Neural crest cell (in vitro differentiated cells): ENCODE data around the gene TRIML1. TPM values are rescaled to one million over a fixed set of nuclear protein-coding genes. Genes with fewer than 3 reads are reported as not detected.

Experiments used
- DNase-seq: peaks from one replicate; pipeline ENCODE4 v3.0.0; 2021; ENCODE audit warnings: low read depth, mixed read lengths, low spot score
- H3K27ac Mint-ChIP-seq: one replicate; pipeline ENCODE4 v1.8.0; 2021; ENCODE audit warnings: mild to moderate bottlenecking, mixed read lengths; ENCODE audit not compliant: unreplicated experiment
- H3K27me3 Mint-ChIP-seq: 2 replicates; pipeline ENCODE4 v1.8.0; 2021; ENCODE audit warnings: low read depth, mild to moderate bottlenecking, mixed read lengths
- H3K36me3 Mint-ChIP-seq: 2 replicates; pipeline ENCODE4 v1.8.0; 2021; ENCODE audit warnings: low read depth, mild to moderate bottlenecking, mixed read lengths
- H3K4me1 Mint-ChIP-seq: 2 replicates; pipeline ENCODE4 v1.8.0; 2021; ENCODE audit warnings: mixed read lengths
- H3K4me3 Mint-ChIP-seq: one replicate; pipeline ENCODE4 v1.8.0; 2021; ENCODE audit warnings: mild to moderate bottlenecking, mixed read lengths
- H3K9me3 Mint-ChIP-seq: 2 replicates; pipeline ENCODE4 v1.8.0; 2021; ENCODE audit warnings: mixed read lengths
- CTCF ChIP-seq: fragments of 200-600 bp; sonication (generic); conservative IDR thresholded peaks from 2 replicates; pipeline ENCODE4 v1.5.0; 2021; ENCODE audit warnings: antibody characterized with exemption, mild to moderate bottlenecking
- total RNA-seq: library from RNA; stranded (reverse); gene quantifications from 2 replicates; pipeline ENCODE4 v1.2.1, GENCODE V29; 2021

The TRIML1 gene
- total RNA-seq, 1 donor from 2014 or later = not detected

GRCh38 chr4:188187106-188187505 lies 47.9 kb downstream of the TRIML1 start:
- Mint-ChIP-seq H3K4me3 (no peak overlapping the region), H3K4me1 (no peaks in the 10 kb centered on the region), H3K36me3 (no peaks in the 10 kb centered on the region), H3K27me3 (no peaks in the 10 kb centered on the region), H3K27ac (no peak overlapping the region), H3K9me3 (no peaks in the 10 kb centered on the region)
- no peak for TF ChIP-seq CTCF
- DNase-seq = no peak

GRCh38 chr4:188190461-188190860 lies 51.2 kb downstream of the TRIML1 start:
- no peaks in the 10 kb centered on the region for H3K4me1 Mint-ChIP-seq
- TF ChIP-seq CTCF = no peak
- no peak for DNase-seq
- H3K36me3 Mint-ChIP-seq = no peaks in the 10 kb centered on the region
- H3K27ac Mint-ChIP-seq = no peak overlapping the region
- H3K4me3 Mint-ChIP-seq = no peak overlapping the region
- H3K27me3 Mint-ChIP-seq = no peaks in the 10 kb centered on the region
- H3K9me3 Mint-ChIP-seq = no peaks in the 10 kb centered on the region

GRCh38 chr4:188194421-188194820 lies 55.2 kb downstream of the TRIML1 start:
- H3K36me3 Mint-ChIP-seq = no peaks in the 10 kb centered on the region
- H3K27me3 Mint-ChIP-seq = no peaks in the 10 kb centered on the region
- no peak overlapping the region for H3K4me3 Mint-ChIP-seq
- DNase-seq = no peak
- no peaks in the 10 kb centered on the region for H3K9me3 Mint-ChIP-seq
- peaks cover 3% of the 10 kb centered on the region for H3K4me1 Mint-ChIP-seq
- TF ChIP-seq CTCF = no peak
- no peak overlapping the region for H3K27ac Mint-ChIP-seq

- Mint-ChIP-seq H3K27me3 (no peaks in the 10 kb centered on the region), H3K9me3 (no peaks in the 10 kb centered on the region), H3K27ac (no peak overlapping the region), H3K36me3 (no peaks in the 10 kb centered on the region), H3K4me3 (no peak overlapping the region), H3K4me1 (peaks cover 9% of the 10 kb centered on the region)
- no peak for TF ChIP-seq CTCF
- no peak for DNase-seq
Observed at GRCh38 chr4:188195389-188195985, 56.2 kb downstream of the TRIML1 start.

- TF ChIP-seq CTCF = no peak
- no peaks in the 10 kb centered on the region for H3K9me3 Mint-ChIP-seq
- H3K4me3 Mint-ChIP-seq = no peak overlapping the region
- H3K36me3 Mint-ChIP-seq = no peaks in the 10 kb centered on the region
- H3K27me3 Mint-ChIP-seq = no peaks in the 10 kb centered on the region
- DNase-seq = no peak
- H3K4me1 Mint-ChIP-seq = peaks cover 9% of the 10 kb centered on the region
- no peak overlapping the region for H3K27ac Mint-ChIP-seq
Observed at GRCh38 chr4:188196134-188196735, 57.0 kb downstream of the TRIML1 start.

Other genes starting within 250 kb of the TRIML1 start
- gene ZFP42, start 143.7 kb upstream of the TRIML1 start, total RNA-seq = 0.72 and 0.77 TPM in 2 replicates
- gene TRIML2, start 29.8 kb upstream of the TRIML1 start, total RNA-seq = not detected in 2 replicates